HG03460 (cell line): Measurements from ENCODE around the gene ZNF354C.

Experiments used
- ATAC-seq: cut with Tn5 transposase; IDR thresholded peaks from one replicate; pipeline ENCODE4 v1.9.1; 2021; ENCODE audit not compliant: unreplicated experiment

The ZNF354C gene

DNA sequence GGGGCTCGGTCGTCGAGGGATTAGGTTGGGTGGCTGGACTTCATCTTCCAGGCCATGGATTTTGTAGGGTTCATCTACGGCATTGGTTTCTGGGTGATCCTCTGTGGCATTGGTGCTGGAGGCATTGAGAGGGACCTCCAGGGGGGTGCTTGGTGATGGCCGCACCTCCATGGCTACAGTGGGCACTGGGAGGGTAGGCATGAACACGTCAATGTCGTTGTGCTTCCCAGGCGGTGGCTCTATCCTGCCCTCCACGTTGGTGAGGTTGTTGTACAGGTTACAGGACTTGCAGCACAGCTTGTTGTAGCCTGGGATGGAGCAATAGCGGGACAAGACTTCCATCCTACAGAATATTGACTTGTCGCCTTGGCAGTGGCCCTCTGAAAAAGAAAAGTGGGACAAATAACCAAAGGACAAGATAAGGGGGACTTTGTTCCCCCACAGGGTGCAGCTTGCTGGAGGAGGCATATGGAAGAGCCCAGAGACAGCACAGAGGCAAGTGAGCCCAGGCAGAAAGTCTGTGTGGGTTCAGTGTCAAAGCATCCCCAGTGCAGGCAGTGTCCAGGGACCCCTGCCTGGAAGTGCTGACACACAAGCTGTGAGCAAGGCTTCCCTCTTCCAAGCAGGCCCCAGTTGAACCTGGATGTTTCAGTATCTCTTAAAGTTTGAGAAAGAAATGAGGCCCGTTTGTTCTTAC is 53.9 kb downstream of the ZNF354C start:
- no peak for ATAC-seq

GRCh38 chr5:179114756-179115155 is 54.6 kb downstream of the ZNF354C start:
- ATAC-seq: no peak

- no peak for ATAC-seq
Observed at GRCh38 chr5:179115307-179115706, 55.1 kb downstream of the ZNF354C start.

GRCh38 chr5:179115845-179116524 is 55.8 kb downstream of the ZNF354C start:
- no peak for ATAC-seq

DNA sequence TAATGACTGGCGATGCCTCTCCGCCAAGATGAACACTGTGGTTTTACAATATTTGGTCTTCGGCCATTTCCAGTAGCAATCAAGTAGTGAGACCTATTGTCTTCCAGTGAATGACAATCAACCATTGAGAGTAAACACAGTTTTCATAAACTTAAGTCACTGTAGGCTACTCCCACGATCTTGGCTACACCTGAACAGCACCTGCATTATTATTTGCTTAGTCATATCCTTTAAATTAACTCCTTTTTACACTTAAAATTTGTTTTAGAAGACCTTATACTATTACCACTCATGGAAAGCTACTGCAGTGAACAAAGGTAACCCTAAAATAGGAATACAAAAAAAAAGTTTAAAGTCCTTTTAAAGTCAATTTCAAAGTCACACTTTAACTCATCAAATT is 58.2 kb downstream of the ZNF354C start:
- ATAC-seq: no peak

- no peak for ATAC-seq
Observed at GRCh38 chr5:179118756-179119414, 58.7 kb downstream of the ZNF354C start.

- ATAC-seq: no peak
Observed at GRCh38 chr5:179119415-179120170, 59.4 kb downstream of the ZNF354C start.

GRCh38 chr5:179120421-179120861 is 60.3 kb downstream of the ZNF354C start:
- ATAC-seq: no peak

GRCh38 chr5:179120951-179121666 is 60.9 kb downstream of the ZNF354C start:
- no peak for ATAC-seq

GRCh38 chr5:179121667-179122111 is 61.5 kb downstream of the ZNF354C start:
- ATAC-seq: no peak

DNA sequence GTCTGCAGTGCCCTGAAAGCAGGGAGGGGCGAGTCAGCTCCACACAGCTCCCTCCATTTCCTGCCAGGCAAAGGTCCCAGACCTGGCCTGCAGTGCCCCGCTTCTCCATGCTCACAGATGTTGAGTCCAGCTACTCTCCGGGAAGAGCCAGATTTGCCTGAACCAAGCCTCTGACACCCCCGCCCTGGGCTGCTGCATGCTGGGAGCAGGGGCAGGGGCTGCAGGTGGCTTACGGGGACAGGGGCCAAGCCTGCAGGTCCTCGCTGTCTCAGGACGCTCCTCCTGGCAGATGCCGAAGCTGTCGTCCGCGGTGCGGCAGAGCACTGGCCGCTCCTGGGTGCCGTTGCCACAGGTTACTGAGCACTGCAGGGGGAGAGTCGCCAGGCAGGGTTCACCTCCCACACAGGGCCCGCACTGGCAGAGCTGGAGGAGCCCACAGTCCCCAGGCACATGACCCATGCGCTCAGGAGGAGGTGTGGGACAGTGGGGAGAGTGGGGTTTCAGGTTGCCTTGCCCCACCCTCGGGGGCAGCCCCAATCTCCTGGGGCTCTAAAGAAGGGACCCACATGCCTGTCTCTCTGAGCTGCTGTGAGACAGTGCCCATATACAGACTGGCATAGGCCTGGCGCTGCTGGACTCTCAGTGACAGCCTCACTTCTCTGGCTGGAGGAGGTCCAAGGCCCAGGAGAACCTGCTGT is 62.4 kb downstream of the ZNF354C start:
- ATAC-seq: no peak

DNA sequence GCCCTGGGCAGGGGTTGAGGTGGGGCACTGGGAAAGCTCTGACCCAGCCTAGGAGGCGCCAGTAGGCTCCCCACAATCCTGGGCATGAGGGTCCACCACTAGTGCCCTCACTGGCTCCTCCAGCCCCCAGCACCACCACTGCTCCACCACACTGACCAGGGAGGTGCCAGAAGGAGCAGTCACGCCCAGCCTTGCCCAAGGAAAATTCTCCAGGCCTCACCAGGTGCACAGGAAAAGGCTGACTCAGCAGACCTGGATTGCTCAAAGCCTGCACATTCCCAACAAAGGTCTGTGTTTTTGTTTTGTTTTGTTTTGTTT is 62.9 kb downstream of the ZNF354C start:
- ATAC-seq: no peak

DNA sequence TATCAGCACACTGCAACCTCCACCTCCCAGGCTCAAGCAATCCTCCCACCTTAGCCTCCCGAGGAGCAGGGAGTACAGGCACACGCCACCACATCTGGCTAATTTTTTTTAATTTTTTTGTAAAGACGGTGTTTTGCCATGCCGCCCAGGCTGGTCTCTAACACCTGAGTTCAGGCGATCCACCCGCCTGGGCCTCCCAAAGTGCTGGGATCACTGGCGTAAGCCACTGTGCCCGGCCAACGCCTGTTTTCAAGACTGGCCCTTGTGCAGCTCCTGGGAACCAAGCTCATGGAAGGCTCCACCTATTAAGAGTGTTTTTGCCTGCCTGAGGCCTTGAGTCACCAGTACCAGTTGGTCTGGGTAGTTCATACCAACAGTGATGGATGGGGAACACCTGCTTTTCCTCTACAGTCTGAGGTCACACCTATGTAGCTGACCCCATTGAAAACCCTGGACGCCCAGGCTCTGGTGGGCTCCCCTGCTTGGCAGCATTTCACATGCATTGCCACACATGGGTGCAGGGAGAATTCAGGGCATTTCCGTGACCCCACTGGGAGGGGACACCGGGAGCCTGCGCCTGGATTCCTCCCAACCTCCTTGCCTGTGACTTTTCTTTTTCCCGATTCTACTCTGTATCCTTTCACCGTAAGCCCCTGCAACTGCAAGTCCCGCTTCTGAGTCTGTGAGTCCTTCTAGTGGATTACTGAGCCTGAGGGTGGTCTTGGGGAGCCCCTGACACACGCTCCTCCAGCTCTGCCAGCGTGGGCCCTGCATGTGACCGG is 63.5 kb downstream of the ZNF354C start:
- ATAC-seq: no peak

- no peak for ATAC-seq
Observed at GRCh38 chr5:179124273-179124852, 64.2 kb downstream of the ZNF354C start.

GRCh38 chr5:179124853-179125788 is 64.9 kb downstream of the ZNF354C start:
- no peak for ATAC-seq

DNA sequence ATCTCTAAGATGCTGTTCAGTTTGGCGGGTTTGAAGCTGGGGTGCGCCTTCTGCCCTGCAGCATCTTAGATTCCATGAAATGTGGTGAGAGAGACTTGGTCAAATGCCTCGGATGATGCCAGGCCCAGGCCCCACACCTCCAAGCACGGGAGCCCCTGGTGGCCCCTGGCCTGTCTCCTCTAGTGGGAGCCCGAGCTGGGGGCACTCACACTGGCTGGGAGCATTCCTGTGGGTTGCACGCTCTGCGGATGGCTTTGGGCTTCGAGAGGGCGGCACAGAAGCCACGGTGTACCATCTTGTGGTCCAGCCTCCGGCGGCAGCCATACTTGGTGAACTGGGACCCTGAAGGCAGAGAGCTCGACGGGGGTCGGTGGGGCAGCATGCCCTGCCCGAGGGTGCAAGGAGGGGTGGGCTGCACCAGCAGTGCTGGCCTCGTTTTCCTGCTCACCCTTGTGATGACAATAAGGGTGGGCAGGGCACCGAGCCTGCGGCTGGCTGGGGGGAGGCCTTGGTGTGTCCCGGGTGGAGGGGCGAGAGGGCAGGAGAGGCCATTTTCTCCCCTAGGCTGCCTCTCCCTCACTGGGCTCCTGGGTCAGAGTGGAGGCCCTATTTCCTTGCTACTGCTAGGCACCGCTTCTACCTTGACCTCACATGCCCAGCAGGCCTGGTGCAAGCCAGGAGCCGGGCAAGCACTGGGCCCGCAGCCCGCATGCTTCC is 65.8 kb downstream of the ZNF354C start:
- no peak for ATAC-seq

GRCh38 chr5:179126506-179126991 is 66.4 kb downstream of the ZNF354C start:
- no peak for ATAC-seq
